ENCODE results near the gene CAMTA1.

DNA sequence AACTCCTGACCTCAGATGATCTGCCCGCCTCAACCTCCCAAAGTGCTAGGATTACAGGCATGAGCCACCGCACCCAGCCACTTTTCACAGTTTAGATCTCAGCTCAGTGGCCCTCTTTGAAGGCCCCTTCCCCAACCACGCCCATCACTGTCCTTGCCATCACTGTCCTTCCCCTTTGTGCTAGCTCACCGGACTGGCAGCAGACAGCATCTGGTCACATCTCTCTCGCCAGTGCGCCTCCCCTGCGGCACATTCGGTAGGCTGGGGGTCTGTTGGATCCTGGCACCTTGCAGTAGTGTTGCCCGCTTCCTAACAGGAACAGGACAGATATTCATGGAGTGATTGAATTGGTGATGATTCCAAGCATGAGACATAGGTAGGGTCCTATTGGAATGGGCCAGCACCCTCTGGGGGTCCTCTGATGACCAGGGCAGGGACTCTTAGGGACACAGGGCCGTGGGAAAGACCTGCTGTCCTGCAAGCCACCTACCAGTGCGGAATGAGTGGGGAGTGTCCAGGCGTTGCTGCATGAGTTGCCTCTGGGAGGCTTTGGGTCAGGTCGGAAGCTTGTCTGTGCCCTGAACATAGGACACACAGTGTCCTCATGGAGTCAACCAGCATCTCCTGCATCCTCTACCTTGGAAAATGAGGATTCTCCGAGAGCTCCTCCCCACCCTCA is 807.0 kb downstream of the CAMTA1 start:
- TF ChIP-seq POLR2A (IDR thresholded peaks at IDR 0.05) (no peak), EP300 (IDR thresholded peaks at IDR 0.05) (no peak)
- TF ChIP-seq, protein P1, sequence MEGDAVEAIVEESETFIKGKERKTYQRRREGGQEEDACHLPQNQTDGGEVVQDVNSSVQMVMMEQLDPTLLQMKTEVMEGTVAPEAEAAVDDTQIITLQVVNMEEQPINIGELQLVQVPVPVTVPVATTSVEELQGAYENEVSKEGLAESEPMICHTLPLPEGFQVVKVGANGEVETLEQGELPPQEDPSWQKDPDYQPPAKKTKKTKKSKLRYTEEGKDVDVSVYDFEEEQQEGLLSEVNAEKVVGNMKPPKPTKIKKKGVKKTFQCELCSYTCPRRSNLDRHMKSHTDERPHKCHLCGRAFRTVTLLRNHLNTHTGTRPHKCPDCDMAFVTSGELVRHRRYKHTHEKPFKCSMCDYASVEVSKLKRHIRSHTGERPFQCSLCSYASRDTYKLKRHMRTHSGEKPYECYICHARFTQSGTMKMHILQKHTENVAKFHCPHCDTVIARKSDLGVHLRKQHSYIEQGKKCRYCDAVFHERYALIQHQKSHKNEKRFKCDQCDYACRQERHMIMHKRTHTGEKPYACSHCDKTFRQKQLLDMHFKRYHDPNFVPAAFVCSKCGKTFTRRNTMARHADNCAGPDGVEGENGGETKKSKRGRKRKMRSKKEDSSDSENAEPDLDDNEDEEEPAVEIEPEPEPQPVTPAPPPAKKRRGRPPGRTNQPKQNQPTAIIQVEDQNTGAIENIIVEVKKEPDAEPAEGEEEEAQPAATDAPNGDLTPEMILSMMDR (IDR thresholded peaks at IDR 0.05) = no peak
